Fibroblast of mammary gland (primary cell): ENCODE data around the gene EXOC6.

ENCODE experiments used
- DNase-seq: peaks from one replicate; pipeline ENCODE4 v3.0.0-alpha.2; 2010; ENCODE audit warnings: low read depth
- H3K4me3 ChIP-seq: 2 replicates; pipeline ENCODE4 v1.5.1; 2011; ENCODE audit warnings: low read depth, mild to moderate bottlenecking, low read length, moderate library complexity; ENCODE audit not compliant: control insufficient read depth
- CTCF ChIP-seq: conservative IDR thresholded peaks from 2 replicates; pipeline ENCODE4 v1.5.1; 2011; ENCODE audit warnings: low read depth, low read length, inconsistent platforms; ENCODE audit not compliant: control insufficient read depth, insufficient read depth

Gene EXOC6

DNA sequence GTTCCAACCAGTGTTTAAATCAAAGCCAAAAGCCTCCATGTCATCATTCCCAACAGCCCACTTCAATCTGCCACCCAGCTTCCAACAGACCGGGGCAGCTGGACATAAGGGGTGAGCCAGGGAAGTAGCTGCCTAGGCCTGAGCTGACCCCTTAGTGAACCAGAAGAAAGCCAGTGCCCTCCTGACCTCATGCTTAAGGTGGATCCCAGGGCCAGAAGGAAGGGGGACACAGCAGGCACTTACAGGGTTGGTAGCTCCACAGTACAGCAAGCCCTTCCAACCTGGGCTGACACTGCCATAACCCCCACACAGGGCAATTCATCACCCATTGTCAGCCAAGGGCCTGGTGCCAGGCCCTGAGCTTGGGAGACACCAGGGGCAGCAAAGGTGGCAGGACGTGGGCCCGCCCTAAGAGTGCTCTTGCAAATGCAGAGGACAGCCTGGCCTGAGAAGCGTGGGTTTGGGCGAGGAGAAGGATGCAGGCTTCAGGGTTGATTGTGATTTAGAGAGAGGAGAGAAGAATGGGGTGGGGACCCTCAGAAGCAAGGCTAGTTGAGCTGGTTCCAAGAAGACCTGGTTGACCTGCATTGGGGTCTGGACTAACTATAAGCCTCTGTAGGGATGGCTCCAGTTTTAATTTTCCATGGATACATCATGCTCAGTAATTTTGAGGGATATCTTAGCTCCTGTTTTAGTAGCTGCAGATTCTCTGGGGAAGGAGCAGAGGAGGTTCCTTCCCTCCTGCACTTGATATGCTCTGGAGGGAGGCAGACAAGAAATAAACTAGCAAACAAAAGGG lies 222.3 kb downstream of the EXOC6 start:
- TF ChIP-seq CTCF = no peak
- no peak for DNase-seq
- H3K4me3 ChIP-seq = no peak overlapping the region

- H3K4me3 ChIP-seq = no peak overlapping the region
- DNase-seq = no peak
- no peak for TF ChIP-seq CTCF
Observed at GRCh38 chr10:93071177-93071472, 222.8 kb downstream of the EXOC6 start.

DNA sequence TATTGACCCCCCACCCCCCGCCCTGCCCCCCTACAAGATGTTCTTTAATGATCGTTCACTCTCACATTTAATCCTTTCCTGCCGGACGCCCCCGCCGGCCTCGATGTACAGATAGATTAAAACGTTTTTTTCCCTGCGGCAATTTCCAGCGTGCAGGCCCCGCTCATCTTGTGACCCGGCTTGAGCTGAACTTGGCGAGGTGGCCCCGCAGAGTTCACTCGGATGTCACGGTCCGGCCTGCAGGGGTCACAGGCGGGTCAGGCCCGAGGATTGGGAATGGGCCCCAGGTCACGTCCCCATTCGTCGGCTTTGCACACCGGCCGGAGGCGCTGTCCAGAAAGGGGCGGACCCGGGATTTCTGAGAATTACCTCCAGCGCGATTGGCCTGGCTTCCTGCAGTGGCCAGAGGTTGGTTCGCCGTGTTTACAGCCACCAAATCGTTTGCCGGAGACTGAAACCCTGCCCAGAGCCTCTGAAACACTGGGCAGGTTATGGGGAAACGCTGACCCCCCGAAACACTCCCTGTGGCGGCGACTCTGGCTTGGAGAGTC lies 223.4 kb downstream of the EXOC6 start:
- DNase-seq = no peak
- TF ChIP-seq CTCF = no peak
- no peak overlapping the region for H3K4me3 ChIP-seq

DNA sequence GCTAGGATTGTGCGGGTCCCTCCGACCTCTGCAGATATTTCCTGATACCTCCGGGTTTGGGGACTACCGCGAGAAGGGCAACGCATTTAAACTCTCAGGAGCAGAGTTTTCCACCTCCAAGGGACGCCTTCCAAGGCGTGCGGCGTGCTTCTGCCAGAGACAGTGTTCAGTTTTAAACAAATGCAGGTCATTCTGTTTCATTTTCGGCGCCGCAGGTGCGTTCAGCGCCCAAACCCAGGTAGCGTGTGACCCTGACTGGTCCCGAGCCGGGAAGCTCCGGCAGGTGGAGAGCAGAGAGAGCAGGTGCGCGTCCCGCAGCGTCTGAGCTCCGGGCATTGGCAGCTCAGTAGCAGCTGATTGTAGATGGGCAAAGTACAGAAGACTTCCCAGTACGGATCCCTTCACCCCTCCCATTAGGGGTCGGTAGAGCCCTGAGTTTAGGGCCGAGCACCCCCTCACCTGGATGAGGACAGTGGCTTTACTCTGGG lies 223.9 kb downstream of the EXOC6 start:
- no peak for TF ChIP-seq CTCF
- no peak overlapping the region for H3K4me3 ChIP-seq
- no peak for DNase-seq

GRCh38 chr10:93072713-93073538 lies 224.6 kb downstream of the EXOC6 start:
- no peak for TF ChIP-seq CTCF
- H3K4me3 ChIP-seq = no peak overlapping the region
- DNase-seq = no peak

DNA sequence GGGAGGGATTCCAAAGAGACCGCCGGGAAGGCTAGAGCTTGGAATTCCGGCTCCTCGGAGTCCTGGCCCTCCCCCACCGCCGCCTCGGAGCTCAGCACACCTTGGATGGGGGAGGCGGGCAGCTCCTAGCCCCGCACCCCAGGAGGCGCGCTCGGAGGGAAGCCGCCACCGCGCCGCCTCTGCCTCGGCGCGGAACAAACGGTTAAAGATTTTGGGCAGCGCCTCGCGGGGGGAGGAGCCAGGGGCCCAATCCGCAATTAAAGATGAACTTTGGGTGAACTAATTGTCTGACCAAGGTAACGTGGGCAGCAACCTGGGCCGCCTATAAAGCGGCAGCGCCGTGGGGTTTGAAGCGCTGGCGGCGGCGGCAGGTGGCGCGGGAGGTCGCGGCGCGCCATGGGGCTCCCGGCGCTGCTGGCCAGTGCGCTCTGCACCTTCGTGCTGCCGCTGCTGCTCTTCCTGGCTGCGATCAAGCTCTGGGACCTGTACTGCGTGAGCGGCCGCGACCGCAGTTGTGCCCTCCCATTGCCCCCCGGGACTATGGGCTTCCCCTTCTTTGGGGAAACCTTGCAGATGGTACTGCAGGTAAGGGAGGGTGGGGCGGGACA lies 225.3 kb downstream of the EXOC6 start, which contains the start of gene CYP26A1:
Gene CYP26A1 (plus strand): TSS at position 355 of the 608 bp plus-strand sequence. CDS start 42 bp downstream, at position 397.
- H3K4me3 ChIP-seq = no peak within 1 kb of the TSS
- no peak for TF ChIP-seq CTCF
- DNase-seq = no peak
